Measurements from ENCODE around the gene LYAR. TPM values are rescaled to one million over a fixed set of nuclear protein-coding genes. Genes with fewer than 3 reads are reported as not detected.

Gene LYAR
- total RNA-seq, 2 experiments from 2014 or later: 47.0 to 49.9 TPM

- CTCF ChIA-PET: no interaction called here
- peaks cover 4% of the 10 kb centered on the region for H3K36me3 Mint-ChIP-seq
- no peak overlapping the region for H3K4me3 Mint-ChIP-seq
- DNase-seq: no peak
- no peaks in the 10 kb centered on the region for H3K9me3 Mint-ChIP-seq (ENCODE audit: low read depth)
- no peaks in the 10 kb centered on the region for H3K4me1 Mint-ChIP-seq
- H3K27ac Mint-ChIP-seq: no peak overlapping the region
- no peaks in the 10 kb centered on the region for H3K27me3 Mint-ChIP-seq
- no peak for ATAC-seq
Observed at GRCh38 chr4:4326166-4326565, 36.2 kb upstream of the LYAR start.

DNA sequence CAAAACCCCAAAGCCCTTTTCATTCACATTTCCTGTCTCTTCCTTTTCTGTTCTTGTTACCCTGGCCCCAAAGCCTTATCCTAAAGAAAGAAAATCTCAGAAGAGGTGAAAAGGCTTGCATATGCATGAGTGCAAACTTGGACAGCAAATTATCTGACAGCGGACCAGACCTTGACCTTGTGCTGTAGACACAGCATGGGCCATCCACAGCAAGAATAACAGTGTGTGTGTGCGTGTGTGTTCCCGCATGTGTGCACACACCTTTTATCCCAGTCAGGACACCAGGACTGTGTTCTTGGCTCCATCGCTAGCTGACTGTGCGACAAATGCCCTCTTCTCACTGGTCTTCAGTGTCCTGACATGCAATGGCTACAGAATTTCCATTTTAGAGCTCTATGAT is 35.4 kb upstream of the LYAR start:
- H3K27me3 Mint-ChIP-seq: no peaks in the 10 kb centered on the region
- DNase-seq: no peak
- no peak overlapping the region for H3K4me3 Mint-ChIP-seq
- CTCF ChIA-PET: no interaction called here
- H3K4me1 Mint-ChIP-seq: no peaks in the 10 kb centered on the region
- H3K9me3 Mint-ChIP-seq (ENCODE audit: low read depth): no peaks in the 10 kb centered on the region
- H3K27ac Mint-ChIP-seq: no peak overlapping the region
- H3K36me3 Mint-ChIP-seq: peaks cover 5% of the 10 kb centered on the region
- ATAC-seq: no peak

DNA sequence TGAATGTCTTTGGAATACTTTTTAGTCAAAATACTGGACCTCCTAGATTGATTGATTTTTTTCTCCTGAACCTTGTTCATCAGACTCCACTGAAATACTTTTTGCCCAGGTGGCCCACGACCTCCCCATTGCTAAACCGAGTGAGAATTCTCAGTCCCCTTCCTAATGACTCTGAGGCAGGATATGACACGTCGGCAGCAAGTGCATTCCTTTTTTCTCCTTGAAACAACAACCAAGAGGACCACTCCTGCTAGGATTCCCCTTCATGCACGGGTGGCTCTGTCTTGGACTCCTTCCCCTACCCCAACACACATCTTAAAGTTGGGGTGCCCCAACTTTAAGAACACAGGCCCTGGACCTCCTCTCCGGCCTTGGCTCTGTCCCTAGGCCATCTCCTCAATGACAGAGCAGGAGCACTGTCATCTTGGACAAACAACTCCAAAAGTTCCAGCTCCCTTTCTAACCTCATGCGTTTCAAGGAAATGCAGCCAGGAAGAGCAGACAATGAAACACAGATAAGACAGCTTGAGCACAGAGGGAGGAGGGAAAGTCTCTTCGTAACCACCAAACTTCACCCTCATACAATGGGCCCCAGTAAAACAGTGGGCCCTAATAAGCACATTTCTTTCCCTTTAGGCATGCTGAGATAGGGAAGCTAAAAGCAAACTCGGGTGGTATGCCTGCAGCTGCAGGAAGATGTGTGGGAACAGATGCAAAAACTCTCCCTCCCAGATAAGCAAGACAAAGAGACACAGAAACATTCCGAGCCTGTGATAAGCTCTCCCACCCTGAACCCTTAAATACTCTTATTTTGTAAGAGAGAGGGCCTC is 34.0 kb upstream of the LYAR start:
- CTCF ChIA-PET: no interaction called here
- Mint-ChIP-seq H3K36me3 (peaks cover 5% of the 10 kb centered on the region), H3K27me3 (no peaks in the 10 kb centered on the region), H3K9me3 (ENCODE audit: low read depth) (no peaks in the 10 kb centered on the region), H3K4me3 (no peak overlapping the region), H3K27ac (no peak overlapping the region), H3K4me1 (no peaks in the 10 kb centered on the region)
- ATAC-seq: no peak
- no peak for DNase-seq

GRCh38 chr4:4321951-4322688 is 32.2 kb upstream of the LYAR start:
- CTCF ChIA-PET: no interaction called here
- no peaks in the 10 kb centered on the region for H3K9me3 Mint-ChIP-seq (ENCODE audit: low read depth)

DNA sequence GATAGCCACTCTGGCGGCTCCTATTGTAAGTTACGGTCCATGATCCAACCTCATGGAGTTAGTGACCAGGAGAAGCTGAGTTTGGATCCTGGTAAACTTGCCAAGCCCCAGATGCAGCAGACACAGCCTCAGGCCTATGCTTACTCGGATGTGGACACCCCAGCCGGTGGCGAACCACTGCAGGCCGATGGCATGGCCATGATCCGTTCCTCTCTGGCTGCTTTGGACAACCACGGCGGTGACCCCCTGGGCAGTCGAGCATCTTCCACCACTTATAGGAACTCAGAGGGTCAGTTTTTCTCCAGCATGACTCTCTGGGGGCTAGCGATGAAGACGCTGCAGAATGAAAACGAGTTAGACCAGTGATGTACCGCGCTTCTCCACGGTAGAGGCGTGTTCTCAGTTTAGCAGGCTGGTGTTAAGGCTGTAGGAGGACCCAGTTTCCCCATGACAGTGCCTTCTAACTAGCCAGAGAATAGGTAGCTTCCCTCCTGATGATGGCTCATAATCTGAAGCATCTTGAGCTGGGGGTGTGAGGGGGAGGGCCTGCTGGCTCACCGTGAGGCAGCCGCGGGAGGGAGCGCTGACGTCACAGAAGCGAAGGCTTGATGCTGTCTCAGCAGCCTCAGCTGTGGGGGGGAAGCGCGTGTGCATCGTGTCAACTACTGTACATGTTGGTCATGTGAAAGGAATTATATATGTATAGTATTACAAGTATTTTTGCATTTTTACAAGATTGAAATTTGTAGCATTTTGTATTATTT is 31.2 kb upstream of the LYAR start:
- Mint-ChIP-seq H3K4me1 (no peaks in the 10 kb centered on the region), H3K27me3 (no peaks in the 10 kb centered on the region), H3K36me3 (peaks cover 5% of the 10 kb centered on the region), H3K4me3 (no peak overlapping the region), H3K9me3 (ENCODE audit: low read depth) (no peaks in the 10 kb centered on the region), H3K27ac (no peak overlapping the region)
- ATAC-seq (no peak), DNase-seq (no peak)
- CTCF ChIA-PET: no interaction called here

More at GRCh38 chr4:4321951-4322688, 32.2 kb upstream of the LYAR start:
- Mint-ChIP-seq H3K27ac (no peak overlapping the region), H3K4me3 (no peak overlapping the region), H3K27me3 (no peaks in the 10 kb centered on the region), H3K36me3 (peaks cover 5% of the 10 kb centered on the region), H3K4me1 (no peaks in the 10 kb centered on the region)
- DNase-seq (no peak), ATAC-seq (no peak)

GRCh38 chr4:4320528-4320927 is 30.6 kb upstream of the LYAR start:
- Mint-ChIP-seq H3K36me3 (peaks cover 5% of the 10 kb centered on the region), H3K4me3 (no peak overlapping the region), H3K27ac (no peak overlapping the region), H3K27me3 (no peaks in the 10 kb centered on the region), H3K4me1 (no peaks in the 10 kb centered on the region), H3K9me3 (ENCODE audit: low read depth) (no peaks in the 10 kb centered on the region)
- CTCF ChIA-PET: no interaction called here
- ATAC-seq (no peak), DNase-seq (no peak)

GRCh38 chr4:4317496-4318232 is 27.7 kb upstream of the LYAR start:
- no peaks in the 10 kb centered on the region for H3K27me3 Mint-ChIP-seq
- no peaks in the 10 kb centered on the region for H3K9me3 Mint-ChIP-seq (ENCODE audit: low read depth)
- CTCF ChIA-PET: no interaction called here
- no peak for ATAC-seq
- no peak overlapping the region for H3K27ac Mint-ChIP-seq
- H3K4me3 Mint-ChIP-seq: no peak overlapping the region
- no peaks in the 10 kb centered on the region for H3K4me1 Mint-ChIP-seq
- no peak for DNase-seq
- H3K36me3 Mint-ChIP-seq: peaks cover 5% of the 10 kb centered on the region

GRCh38 chr4:4316150-4316495 is 26.2 kb upstream of the LYAR start:
- Mint-ChIP-seq H3K4me1 (no peaks in the 10 kb centered on the region), H3K27ac (no peak overlapping the region), H3K4me3 (no peak overlapping the region), H3K9me3 (ENCODE audit: low read depth) (no peaks in the 10 kb centered on the region), H3K27me3 (no peaks in the 10 kb centered on the region), H3K36me3 (peaks cover 1% of the 10 kb centered on the region)
- DNase-seq: no peak
- CTCF ChIA-PET: no interaction called here
- ATAC-seq: no peak

DNA sequence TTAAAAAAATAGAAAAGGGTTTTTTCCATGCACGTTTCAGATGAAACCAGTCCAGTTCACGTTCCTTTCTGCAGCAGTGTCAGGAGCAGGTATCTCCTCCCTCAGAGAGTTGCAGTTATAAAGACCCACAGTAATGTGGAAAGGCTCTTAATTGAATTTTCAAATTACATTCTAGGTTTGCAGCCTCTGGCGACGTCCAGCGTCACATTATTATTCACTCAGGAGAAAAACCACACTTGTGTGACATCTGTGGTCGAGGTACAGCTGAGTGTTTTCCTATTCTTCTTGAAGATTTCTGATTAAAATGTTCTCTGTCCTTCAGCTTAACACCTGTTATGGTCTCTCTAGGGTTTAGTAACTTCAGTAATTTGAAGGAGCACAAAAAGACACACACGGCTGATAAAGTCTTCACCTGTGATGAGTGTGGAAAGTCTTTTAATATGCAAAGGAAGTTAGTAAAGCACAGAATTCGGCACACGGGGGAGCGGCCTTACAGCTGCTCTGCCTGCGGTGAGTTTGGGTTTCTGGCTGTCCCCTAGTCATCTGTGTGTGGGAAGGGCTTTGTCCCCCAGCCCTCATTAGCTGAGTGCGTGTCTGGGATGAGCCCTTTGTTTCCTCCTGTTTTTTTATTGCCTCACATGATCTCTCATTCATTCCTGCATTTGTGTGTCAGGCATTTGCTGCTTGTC is 25.7 kb upstream of the LYAR start:
- ATAC-seq (no peak), DNase-seq (no peak)
- Mint-ChIP-seq H3K4me1 (no peaks in the 10 kb centered on the region), H3K9me3 (ENCODE audit: low read depth) (no peaks in the 10 kb centered on the region), H3K27ac (no peak overlapping the region), H3K27me3 (no peaks in the 10 kb centered on the region), H3K4me3 (no peak overlapping the region), H3K36me3 (no peaks in the 10 kb centered on the region)
- CTCF ChIA-PET: no interaction called here

- CTCF ChIA-PET: interaction anchor here (1.0 kb wide), 1 partner anchor 51 kb away, joined by 3 read pairs; no protein-coding TSS in a partner anchor
- Mint-ChIP-seq H3K9me3 (ENCODE audit: low read depth) (no peaks in the 10 kb centered on the region), H3K4me3 (no peak overlapping the region), H3K27me3 (no peaks in the 10 kb centered on the region), H3K27ac (no peak overlapping the region), H3K4me1 (no peaks in the 10 kb centered on the region), H3K36me3 (no peaks in the 10 kb centered on the region)
- ATAC-seq (no peak), DNase-seq (no peak)
Observed at GRCh38 chr4:4311193-4311592, 21.2 kb upstream of the LYAR start.

- H3K27ac Mint-ChIP-seq: no peak overlapping the region
- H3K4me3 Mint-ChIP-seq: no peak overlapping the region
- CTCF ChIA-PET: no interaction called here
- H3K4me1 Mint-ChIP-seq: peaks cover 3% of the 10 kb centered on the region
- H3K9me3 Mint-ChIP-seq (ENCODE audit: low read depth): no peaks in the 10 kb centered on the region
- DNase-seq (no peak), ATAC-seq (no peak)
- no peaks in the 10 kb centered on the region for H3K27me3 Mint-ChIP-seq
- H3K36me3 Mint-ChIP-seq: peaks cover 3% of the 10 kb centered on the region
Observed at GRCh38 chr4:4308800-4309441, 19.0 kb upstream of the LYAR start.

- H3K27ac Mint-ChIP-seq: no peak overlapping the region
- H3K27me3 Mint-ChIP-seq: no peaks in the 10 kb centered on the region
- CTCF ChIA-PET: no interaction called here
- ATAC-seq: no peak
- peaks cover 12% of the 10 kb centered on the region for H3K36me3 Mint-ChIP-seq
- DNase-seq: no peak
- H3K4me3 Mint-ChIP-seq: no peak overlapping the region
- no peaks in the 10 kb centered on the region for H3K9me3 Mint-ChIP-seq (ENCODE audit: low read depth)
- H3K4me1 Mint-ChIP-seq: peaks cover 3% of the 10 kb centered on the region
Observed at GRCh38 chr4:4306920-4307319, 17.0 kb upstream of the LYAR start.
